ENCODE data around the gene SMOC2. TPM values are rescaled to one million over a fixed set of nuclear protein-coding genes. Genes with fewer than 3 reads are reported as not detected.

The SMOC2 gene
- total and polyA plus RNA-seq, 2 donors from 2014 or later, result 6.5 to 13.1 TPM

DNA sequence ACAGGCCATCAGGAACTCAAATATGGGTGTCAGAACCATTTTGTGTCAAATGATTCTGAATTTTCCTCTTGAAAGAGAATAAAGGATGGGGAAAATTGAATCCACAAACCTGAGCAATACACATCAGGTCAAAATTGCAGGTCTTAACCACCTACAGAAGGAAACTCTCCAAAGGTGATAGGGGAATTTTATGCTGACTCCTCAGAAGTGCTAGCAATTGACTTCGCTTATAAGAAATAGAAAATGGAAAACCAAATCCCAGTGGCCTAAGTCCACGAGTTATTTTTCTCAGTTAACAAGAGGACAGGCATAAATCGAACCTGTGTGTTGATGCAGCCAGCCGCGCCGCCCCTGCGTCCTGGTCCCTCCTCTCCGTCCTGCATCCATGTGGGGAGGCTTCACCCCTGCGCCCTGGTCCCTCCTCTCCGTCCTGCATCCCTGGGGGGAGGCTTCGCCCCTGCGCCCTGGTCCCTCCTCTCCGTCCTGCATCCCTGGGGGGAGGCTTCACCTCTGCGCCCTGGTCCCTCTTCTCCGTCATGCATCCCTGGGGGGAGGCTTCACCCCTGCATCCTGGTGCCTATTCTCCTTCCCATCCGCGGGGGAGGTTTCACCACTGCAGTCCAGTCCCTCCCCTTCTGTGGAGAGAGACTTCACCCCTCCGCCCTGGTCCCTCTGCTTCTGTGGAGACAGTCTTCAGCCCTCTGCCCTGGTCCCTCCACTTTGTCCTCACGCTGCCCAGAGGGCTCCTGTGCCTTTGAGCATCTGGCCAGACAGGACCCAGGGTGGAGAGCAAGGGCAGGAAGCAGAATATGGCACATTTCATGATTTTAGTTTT, 230.3 kb downstream of the SMOC2 start:
- TF ChIP-seq, protein P1, sequence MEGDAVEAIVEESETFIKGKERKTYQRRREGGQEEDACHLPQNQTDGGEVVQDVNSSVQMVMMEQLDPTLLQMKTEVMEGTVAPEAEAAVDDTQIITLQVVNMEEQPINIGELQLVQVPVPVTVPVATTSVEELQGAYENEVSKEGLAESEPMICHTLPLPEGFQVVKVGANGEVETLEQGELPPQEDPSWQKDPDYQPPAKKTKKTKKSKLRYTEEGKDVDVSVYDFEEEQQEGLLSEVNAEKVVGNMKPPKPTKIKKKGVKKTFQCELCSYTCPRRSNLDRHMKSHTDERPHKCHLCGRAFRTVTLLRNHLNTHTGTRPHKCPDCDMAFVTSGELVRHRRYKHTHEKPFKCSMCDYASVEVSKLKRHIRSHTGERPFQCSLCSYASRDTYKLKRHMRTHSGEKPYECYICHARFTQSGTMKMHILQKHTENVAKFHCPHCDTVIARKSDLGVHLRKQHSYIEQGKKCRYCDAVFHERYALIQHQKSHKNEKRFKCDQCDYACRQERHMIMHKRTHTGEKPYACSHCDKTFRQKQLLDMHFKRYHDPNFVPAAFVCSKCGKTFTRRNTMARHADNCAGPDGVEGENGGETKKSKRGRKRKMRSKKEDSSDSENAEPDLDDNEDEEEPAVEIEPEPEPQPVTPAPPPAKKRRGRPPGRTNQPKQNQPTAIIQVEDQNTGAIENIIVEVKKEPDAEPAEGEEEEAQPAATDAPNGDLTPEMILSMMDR (IDR thresholded peaks at IDR 0.05; ENCODE audit: borderline replicate concordance, extremely low read depth, insufficient read depth), result no peak
- H3K27me3 ChIP-seq (ENCODE audit: control insufficient read depth, insufficient read depth, low read length), result no peaks in the 10 kb centered on the region
- intact Hi-C loops (cut with DNase I), result no loop called here
- no peaks in the 10 kb centered on the region for H3K4me1 ChIP-seq (ENCODE audit: control insufficient read depth in 2 of 3, insufficient read depth in 2 of 3, low read depth in 1 of 3, low read length in 3 of 3)
- H3K4me3 ChIP-seq (ENCODE audit: low read length in 3 of 3), result no peak overlapping the region
- FAIRE-seq (no peak), DNase-seq (peak in 1 of 5 donors; percentile 53)
- no peak overlapping the region for H3K27ac ChIP-seq (ENCODE audit: low read depth in 2 of 2, low read length in 2 of 2)
- H3K9ac ChIP-seq (ENCODE audit: low read length in 3 of 3), result no peak overlapping the region
- H3K9me3 ChIP-seq (ENCODE audit: control insufficient read depth in 2 of 3, insufficient read depth in 1 of 3, low read length in 3 of 3), result no peaks in the 10 kb centered on the region
- no peaks in the 10 kb centered on the region for H3K36me3 ChIP-seq (ENCODE audit: control insufficient read depth in 2 of 3, insufficient read depth in 3 of 3, low read length in 3 of 3)

DNA sequence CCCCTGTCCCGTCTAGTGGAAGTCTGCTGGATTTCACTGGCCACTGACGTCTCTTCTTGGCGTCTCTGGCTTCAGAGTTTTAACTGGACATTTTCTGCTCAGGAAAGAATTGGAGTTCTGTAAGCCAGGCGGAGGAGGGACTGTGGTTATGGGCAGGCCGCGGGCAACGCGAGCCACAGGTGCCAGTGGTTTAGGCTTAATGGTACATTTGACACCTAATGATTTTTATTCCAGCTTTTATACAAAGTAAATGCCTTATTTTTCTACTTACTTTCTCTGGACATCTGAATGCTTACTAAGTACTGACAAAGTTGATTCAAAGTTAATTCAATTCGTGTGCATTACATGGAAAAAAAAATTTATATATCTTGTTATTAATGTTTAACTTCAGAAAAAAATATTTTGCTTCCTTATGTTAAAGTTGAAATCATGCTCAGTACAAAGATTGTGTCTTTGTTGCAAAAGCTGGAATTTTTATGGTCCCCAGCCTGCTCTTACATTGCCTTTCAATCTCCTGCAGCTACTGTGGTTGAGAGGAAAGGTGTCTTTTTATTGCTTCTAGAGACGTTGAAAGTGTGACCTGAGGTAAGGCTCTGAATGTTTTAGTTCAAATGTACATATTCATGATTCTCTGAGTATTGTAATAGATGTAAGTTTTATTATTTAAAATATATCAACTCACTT, 231.0 kb downstream of the SMOC2 start:
- no peak overlapping the region for H3K9ac ChIP-seq (ENCODE audit: low read length in 3 of 3)
- TF ChIP-seq, protein P1 (IDR thresholded peaks at IDR 0.05; ENCODE audit: borderline replicate concordance, extremely low read depth, insufficient read depth), result no peak
- FAIRE-seq, result no peak

DNA sequence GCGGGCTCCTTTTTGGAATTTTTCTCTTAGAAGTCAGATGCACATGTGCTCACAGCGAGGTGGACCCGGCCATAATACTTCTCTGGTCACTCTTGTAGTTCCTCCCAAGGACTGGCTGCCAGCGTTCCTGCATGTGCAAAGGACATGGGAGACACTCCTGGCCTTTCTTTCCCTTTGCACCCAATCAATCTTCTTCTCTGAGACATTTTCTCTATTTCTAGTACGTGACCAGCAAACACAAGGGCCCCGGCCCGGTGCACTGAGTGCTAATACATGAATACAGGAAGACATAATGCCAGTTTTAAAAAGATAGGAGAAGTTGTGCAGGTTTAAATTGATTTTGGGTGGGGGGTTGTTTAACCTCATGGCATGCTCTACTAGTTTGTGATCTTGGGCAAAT, 233.6 kb downstream of the SMOC2 start:
- no peak overlapping the region for H3K27ac ChIP-seq (ENCODE audit: low read depth in 2 of 2, low read length in 2 of 2)
- H3K27me3 ChIP-seq (ENCODE audit: control insufficient read depth, insufficient read depth, low read length), result no peaks in the 10 kb centered on the region
- H3K9ac ChIP-seq (ENCODE audit: low read length in 3 of 3), result no peak overlapping the region
- H3K4me1 ChIP-seq (ENCODE audit: control insufficient read depth in 2 of 3, insufficient read depth in 2 of 3, low read depth in 1 of 3, low read length in 3 of 3), result no peaks in the 10 kb centered on the region
- TF ChIP-seq, protein P1 (IDR thresholded peaks at IDR 0.05; ENCODE audit: borderline replicate concordance, extremely low read depth, insufficient read depth), result no peak
- H3K4me3 ChIP-seq (ENCODE audit: low read length in 3 of 3), result no peak overlapping the region
- DNase-seq (no peak), FAIRE-seq (no peak)
- intact Hi-C loops (cut with DNase I), result no loop called here
- H3K36me3 ChIP-seq (ENCODE audit: control insufficient read depth in 2 of 3, insufficient read depth in 3 of 3, low read length in 3 of 3), result no peaks in the 10 kb centered on the region
- no peaks in the 10 kb centered on the region for H3K9me3 ChIP-seq (ENCODE audit: control insufficient read depth in 2 of 3, insufficient read depth in 1 of 3, low read length in 3 of 3)

More for the DNA sequence above, 231.0 kb downstream of the SMOC2 start:
- DNase-seq, result no peak
- Histone ChIP-seq H3K4me3 (ENCODE audit: low read length in 3 of 3) (no peak overlapping the region), H3K36me3 (ENCODE audit: control insufficient read depth in 2 of 3, insufficient read depth in 3 of 3, low read length in 3 of 3) (no peaks in the 10 kb centered on the region), H3K27ac (ENCODE audit: low read depth in 2 of 2, low read length in 2 of 2) (no peak overlapping the region), H3K4me1 (ENCODE audit: control insufficient read depth in 2 of 3, insufficient read depth in 2 of 3, low read depth in 1 of 3, low read length in 3 of 3) (no peaks in the 10 kb centered on the region), H3K27me3 (ENCODE audit: control insufficient read depth, insufficient read depth, low read length) (no peaks in the 10 kb centered on the region), H3K9me3 (ENCODE audit: control insufficient read depth in 2 of 3, insufficient read depth in 1 of 3, low read length in 3 of 3) (no peaks in the 10 kb centered on the region)
- intact Hi-C loops (cut with DNase I), result no loop called here
